Heart left ventricle (tissue), 16 donors: ENCODE results near the gene KRT1. TPM values are rescaled to one million over a fixed set of nuclear protein-coding genes. Genes with fewer than 3 reads are reported as not detected.

Experiments used
- ATAC-seq, 4 donors: fragments of 200-7000 bp; cut with Tn5 transposase; one replicate each; pipeline ENCODE4 v1.9.1; 2020 to 2022; ENCODE audit warnings: moderate library complexity in 4 of 4, mild to moderate bottlenecking in 3 of 4, moderate number of reproducible peaks in 1 of 4
- DNase-seq, 5 donors: peaks; one replicate each; pipeline ENCODE4 v3.0.0-alpha.2; 2020
- H3K27ac ChIP-seq, 12 donors: fragments of 200-600 bp; sonication (generic) in 4 of 12; one replicate each; pipeline versions ENCODE4 v1.5.0 to v1.8.0; 2016 to 2022; ENCODE audit warnings: mild to moderate bottlenecking in 2 of 12
- H3K27me3 ChIP-seq, 9 donors: fragments of 200-600 bp; sonication (generic) in 2 of 9; one replicate each; pipeline versions ENCODE4 v1.5.1 to v1.8.0; 2016 to 2022; ENCODE audit warnings: mild to moderate bottlenecking in 3 of 9
- H3K36me3 ChIP-seq, 9 donors: fragments of 200-600 bp; sonication (generic) in 2 of 9; one replicate each; pipeline versions ENCODE4 v1.5.0 to v1.8.0; 2018 to 2022; ENCODE audit warnings: mild to moderate bottlenecking in 2 of 9
- H3K4me1 ChIP-seq, 12 donors: fragments of 200-600 bp; sonication (generic) in 4 of 12; one replicate each; pipeline versions ENCODE4 v1.5.0 to v1.8.0; 2016 to 2022; ENCODE audit warnings: mild to moderate bottlenecking in 3 of 12
- H3K4me3 ChIP-seq, 12 donors: fragments of 200-600 bp; sonication (generic) in 4 of 12; one replicate each; pipeline versions ENCODE4 v1.5.0 to v1.8.0; 2017 to 2022; ENCODE audit warnings: mild to moderate bottlenecking in 9 of 12, moderate library complexity in 4 of 12
- H3K9me3 ChIP-seq, 12 donors: fragments of 200-600 bp; sonication (generic) in 4 of 12; one replicate each; pipeline versions ENCODE4 v1.5.0 to v1.8.0; 2016 to 2022; ENCODE audit warnings: mild to moderate bottlenecking in 1 of 12
- POLR2A ChIP-seq, 2 donors: fragments of 450-650 bp; IDR thresholded peaks; one replicate each; pipeline ENCODE4 v1.6.1; 2017; ENCODE audit warnings: antibody characterized with exemption in 2 of 2, mild to moderate bottlenecking in 2 of 2, moderate library complexity in 2 of 2
- WGBS, 4 donors: extraction: QIAGEN DNeasy Blood & Tissue Kit in 2 of 4; methylation state at CpG; one replicate each; pipeline versions ENCODE4 v1.1.5 to v1.1.7; 2013 to 2018; 5-methylcytosine and 5-hydroxymethylcytosine counted together
- intact Hi-C, 10 donors: fragments of 100-400 bp; cut with DNase I; formaldehyde crosslinking; loops; one replicate each; pipeline versions ENCODE4 v1.11.1 to v1.14.2; 2022
- polyA plus RNA-seq, 2 donors: library from polyadenylated mRNA; stranded (reverse); fragments of 200-250 nt; gene quantifications; one replicate each; pipeline ENCODE4 v1.2.3, GENCODE V29; 2013
- total RNA-seq, 9 donors: library from RNA; depleted of rRNA in 2 of 9; stranded (reverse); fragments of >200 nt in 2 of 9; fragmentation: NEBNext Ultra II Directional in 3 of 9; extraction: Animal tissue kit (Norgen Biotek cat#: 25700) in 3 of 9; gene quantifications; one replicate each; pipeline versions ENCODE4 v1.1.0 to v1.2.4, GENCODE V29; 2016 to 2023
- TF ChIP-seq, protein P1 (sequence below), 12 donors: fragments of 200-600 bp; sonication (generic) in 4 of 12; IDR thresholded peaks; one replicate each; pipeline versions ENCODE4 v1.5.0 to v1.8.0; 2018 to 2022; ENCODE audit warnings: antibody characterized with exemption in 12 of 12, mild to moderate bottlenecking in 5 of 12
- donor health status: ischemic (EF 13 %, LVEDD 7.1; RV severe dilation, severe dysfunction).
- donor health status: healthy with polysubstance abuse.
- donor health status: DM: no; HTN: yes; CAD: no.
- donor health status: DM: no; HTN: no; CAD: no.
- donor health status: ischemic (EF 25% LVEDD 6.9; RV normal size, moderate dysfunction).
- donor health status: ischemic (EF 25% LVEDD 5.7; RV mildly dilated, moderate dysfunction).
- donor health status: healthy.
- donor health status: DM: yes; HTN: yes; CAD: no.
- donor health status: ischemic (EF 35%, LVEDD 5.7; RV mildly dilated, moderate dysfunction).
- donor health status: nonischemic (EF 11% LVEDD 7.7; RV severe dilation, severe dysfunction).
- donor health status: DM: yes; HTN: yes; CAD: no.
- donor health status: PGD.
- donor health status: ischemic (EF 29% LVEDD 5.4; RV normal size, mild dysfunction).
- donor health status: nonischemic (EF 23%, LVEDD 6.1; RV moderate dilation, normal function).

KRT1 gene
- total and polyA plus RNA-seq, 11 donors = 0.35 TPM; not detected in 10

DNA sequence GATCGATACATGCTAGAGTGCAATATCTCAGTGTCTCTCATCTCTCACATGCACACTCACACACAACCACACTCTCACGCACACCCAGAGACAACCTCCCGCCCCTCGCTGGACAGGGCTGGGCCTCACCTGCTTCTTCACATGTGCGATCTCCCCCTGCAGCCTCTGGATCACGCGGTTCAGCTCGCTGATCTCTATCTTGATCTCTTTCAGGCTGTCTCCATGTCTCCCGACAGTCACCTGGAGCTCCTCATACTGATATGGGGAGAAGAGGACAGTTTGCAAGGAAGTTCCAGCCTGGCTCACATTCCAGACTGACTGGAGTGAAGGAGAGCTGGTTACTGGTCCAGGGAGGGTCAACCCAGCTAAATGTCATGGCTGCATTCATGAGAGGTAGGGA, 32.6 kb downstream of the KRT1 start:
- 87 to 93% (median 91%) methylated on average over 9 of the region's 9 CpGs for WGBS, 4 donors
- intact Hi-C loops = no loop called here
- DNase-seq (no peak), ATAC-seq (no peak)
- no peak overlapping the region for H3K27ac ChIP-seq
- no peaks in the 10 kb centered on the region for H3K9me3 ChIP-seq
- H3K27me3 ChIP-seq = peaks cover 0 to 4% (median 0%) of the 10 kb centered on the region in 9 donors
- H3K4me3 ChIP-seq = no peak overlapping the region
- H3K4me1 ChIP-seq = no peaks in the 10 kb centered on the region
- TF ChIP-seq, protein P1, sequence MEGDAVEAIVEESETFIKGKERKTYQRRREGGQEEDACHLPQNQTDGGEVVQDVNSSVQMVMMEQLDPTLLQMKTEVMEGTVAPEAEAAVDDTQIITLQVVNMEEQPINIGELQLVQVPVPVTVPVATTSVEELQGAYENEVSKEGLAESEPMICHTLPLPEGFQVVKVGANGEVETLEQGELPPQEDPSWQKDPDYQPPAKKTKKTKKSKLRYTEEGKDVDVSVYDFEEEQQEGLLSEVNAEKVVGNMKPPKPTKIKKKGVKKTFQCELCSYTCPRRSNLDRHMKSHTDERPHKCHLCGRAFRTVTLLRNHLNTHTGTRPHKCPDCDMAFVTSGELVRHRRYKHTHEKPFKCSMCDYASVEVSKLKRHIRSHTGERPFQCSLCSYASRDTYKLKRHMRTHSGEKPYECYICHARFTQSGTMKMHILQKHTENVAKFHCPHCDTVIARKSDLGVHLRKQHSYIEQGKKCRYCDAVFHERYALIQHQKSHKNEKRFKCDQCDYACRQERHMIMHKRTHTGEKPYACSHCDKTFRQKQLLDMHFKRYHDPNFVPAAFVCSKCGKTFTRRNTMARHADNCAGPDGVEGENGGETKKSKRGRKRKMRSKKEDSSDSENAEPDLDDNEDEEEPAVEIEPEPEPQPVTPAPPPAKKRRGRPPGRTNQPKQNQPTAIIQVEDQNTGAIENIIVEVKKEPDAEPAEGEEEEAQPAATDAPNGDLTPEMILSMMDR (IDR thresholded peaks at IDR 0.05) = no peak
- no peak for TF ChIP-seq POLR2A (IDR thresholded peaks at IDR 0.05)
- H3K36me3 ChIP-seq = no peaks in the 10 kb centered on the region

DNA sequence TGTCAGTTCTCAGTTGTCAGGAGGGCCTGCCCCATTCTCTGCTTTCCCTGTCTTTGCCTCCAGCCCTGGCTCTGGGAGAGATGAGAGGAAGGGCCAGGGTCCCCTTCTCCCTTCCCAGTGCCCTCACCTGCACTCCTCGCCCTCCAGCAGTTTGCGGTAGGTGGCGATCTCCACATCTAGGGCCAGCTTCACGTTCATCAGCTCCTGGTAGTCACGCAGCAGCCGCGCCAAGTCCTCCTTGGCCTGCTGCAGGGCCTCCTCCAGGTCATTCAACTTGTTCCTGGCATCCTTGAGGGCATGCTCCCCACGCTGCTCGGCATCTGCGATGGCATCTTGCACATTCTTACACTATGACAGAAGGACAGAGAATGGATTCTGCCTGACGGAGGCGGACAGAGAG, 33.6 kb downstream of the KRT1 start:
- Histone ChIP-seq H3K4me1 (no peaks in the 10 kb centered on the region), H3K27me3 (peaks cover 0 to 12% (median 0%) of the 10 kb centered on the region in 9 donors), H3K27ac (no peak overlapping the region), H3K4me3 (no peak overlapping the region), H3K36me3 (no peaks in the 10 kb centered on the region), H3K9me3 (no peaks in the 10 kb centered on the region)
- ATAC-seq (no peak), DNase-seq (no peak)
- TF ChIP-seq, protein P1 (IDR thresholded peaks at IDR 0.05) = no peak
- TF ChIP-seq POLR2A (IDR thresholded peaks at IDR 0.05) = no peak
- intact Hi-C loops = no loop called here
- 86 to 89% (median 88%) methylated on average over 12 of the region's 12 CpGs for WGBS, 4 donors

DNA sequence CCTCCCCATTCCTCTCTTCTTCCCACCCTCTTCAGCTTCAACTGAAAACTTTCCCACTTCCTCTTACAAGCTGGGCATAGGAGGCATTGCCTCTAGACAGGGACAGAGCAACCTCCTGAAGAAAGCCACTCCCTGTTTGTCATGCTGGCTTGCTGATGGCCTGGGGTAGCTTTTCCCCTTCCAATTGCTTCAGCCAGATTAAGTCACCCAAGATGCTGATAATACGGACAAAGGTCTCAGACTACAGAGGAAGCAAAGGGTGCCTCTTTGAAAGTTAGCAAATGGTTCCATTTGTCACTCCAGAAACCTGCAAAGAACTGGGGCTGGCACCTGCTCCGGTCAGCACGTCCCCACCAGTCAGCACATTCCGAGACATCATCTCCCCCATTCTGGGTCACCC, 34.2 kb downstream of the KRT1 start:
- DNase-seq = no peak
- peaks cover 0 to 17% (median 0%) of the 10 kb centered on the region in 9 donors for H3K27me3 ChIP-seq
- TF ChIP-seq POLR2A (IDR thresholded peaks at IDR 0.05) = no peak
- TF ChIP-seq, protein P1 (IDR thresholded peaks at IDR 0.05) = no peak
- no peak for ATAC-seq
- no peaks in the 10 kb centered on the region for H3K4me1 ChIP-seq
- H3K4me3 ChIP-seq = no peak overlapping the region
- H3K36me3 ChIP-seq = no peaks in the 10 kb centered on the region
- 63 to 75% (median 69%) methylated on average over 4 of the region's 4 CpGs for WGBS, 4 donors
- intact Hi-C loops = no loop called here
- H3K9me3 ChIP-seq = no peaks in the 10 kb centered on the region
- H3K27ac ChIP-seq = peak overlapping the region in 1 of 12 donors; percentile 44

DNA sequence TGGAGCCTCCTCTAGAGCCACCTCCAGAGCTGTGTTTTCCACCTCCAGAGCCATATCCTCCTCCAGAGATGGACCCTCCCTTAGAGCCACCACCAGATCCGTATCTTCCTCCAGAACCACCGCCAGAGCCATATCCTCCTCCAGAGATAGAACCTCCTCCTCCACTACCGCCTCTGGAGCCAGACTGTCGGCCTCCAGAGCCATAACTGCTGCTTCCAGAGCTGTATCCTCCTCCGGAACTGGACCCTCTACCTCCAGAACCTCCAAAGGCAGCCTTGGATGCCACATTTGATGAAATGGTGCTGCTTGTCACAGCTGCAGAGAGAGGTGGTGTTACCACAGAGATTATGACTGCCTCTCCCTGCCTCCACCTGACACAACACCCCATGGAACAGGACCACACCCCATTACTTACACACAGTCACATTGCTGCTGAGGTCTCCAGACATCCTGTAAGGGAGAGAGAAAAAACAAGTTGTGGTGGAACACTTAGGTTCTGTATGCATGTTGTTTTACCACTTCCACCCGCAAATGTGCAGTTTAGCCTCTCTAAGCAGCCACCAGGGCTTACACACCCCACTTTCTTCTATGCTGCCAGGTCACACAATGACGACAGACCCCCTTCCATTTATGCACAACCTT, 35.0 kb downstream of the KRT1 start:
- DNase-seq (no peak), ATAC-seq (peak in 1 of 4 donors; percentile 30)
- Histone ChIP-seq H3K36me3 (no peaks in the 10 kb centered on the region), H3K9me3 (no peaks in the 10 kb centered on the region), H3K4me3 (no peak overlapping the region), H3K27me3 (peaks cover 0 to 17% (median 0%) of the 10 kb centered on the region in 9 donors), H3K4me1 (no peaks in the 10 kb centered on the region), H3K27ac (peak overlapping the region in 1 of 12 donors; percentile 48)
- WGBS, 4 donors = 71 to 80% (median 75%) methylated on average over 7 of the region's 7 CpGs
- intact Hi-C loops = no loop called here
- no peak for TF ChIP-seq POLR2A (IDR thresholded peaks at IDR 0.05)
- TF ChIP-seq, protein P1 (IDR thresholded peaks at IDR 0.05) = no peak
